ENCODE measurements around the gene LNP1. TPM values are rescaled to one million over a fixed set of nuclear protein-coding genes. Genes with fewer than 3 reads are reported as not detected.

The LNP1 gene
- total and polyA plus RNA-seq, 9 of the 15 experiments (the other 6 are each of a cell fraction or from before 2014, with no cell fraction given), result 1.9 to 5.2 (median 4.5) TPM

GRCh38 chr3:100396967-100397366 is 4.4 kb upstream of the LNP1 start:
- Histone ChIP-seq H3K27me3 (ENCODE audit: control insufficient read depth in 2 of 2, insufficient read depth in 2 of 2, low read length in 2 of 2) (no peaks in the 10 kb centered on the region), H3K4me1 (replicated peaks in 1 of 2; ENCODE audit: control insufficient read depth in 2 of 2, insufficient read depth in 2 of 2, low read length in 2 of 2) (peaks cover 0 to 3% of the 10 kb centered on the region in 2 experiments; a peak in 3 of 5 replicates), H3K9me1 (ENCODE audit: control insufficient read depth, insufficient read depth, low read length) (no peaks in the 10 kb centered on the region), H3K4me3 (no peak overlapping the region), H3K79me2 (ENCODE audit: control insufficient read depth, insufficient read depth, low read length) (peaks cover 96% of the 10 kb centered on the region), H3K4me2 (ENCODE audit: insufficient read depth, low read length) (no peak overlapping the region), H3K36me3 (ENCODE audit: control insufficient read depth, insufficient read depth, low read length) (peaks cover 40% of the 10 kb centered on the region), H3K9ac (ENCODE audit: insufficient read depth in 1 of 2, low read depth in 2 of 2, low read length in 2 of 2) (no peak overlapping the region; a peak in 1 of 4 replicates), H3K9me3 (replicated peaks; ENCODE audit: control insufficient read depth, insufficient read depth, low read depth, low read length) (no peaks in the 10 kb centered on the region), H4K20me1 (replicated peaks; ENCODE audit: control insufficient read depth, insufficient read depth, low read length) (peaks cover 2% of the 10 kb centered on the region; the same call in 1 of the 2 replicates), H2AFZ (ENCODE audit: low read depth, low read length) (no peak overlapping the region), H3K27ac (ENCODE audit: extremely low read depth, low read depth, low read length) (no peak overlapping the region)
- POLR2A ChIA-PET, result no interaction called here
- no TSS peak for BruUV-seq (replicated peaks)
- intact Hi-C loops (cut with micrococcal nuclease), result no loop called here
- 61% methylated on average over 2 of the region's 2 CpGs for WGBS (ENCODE audit: insufficient coverage, low coverage, missing lambda C conversion rate)
- no peak for TF ChIP-seq POLR2AphosphoS5 (IDR thresholded peaks at IDR 0.05; ENCODE audit: control insufficient read depth, insufficient read depth, low read depth, low read length)
- no peak for TF ChIP-seq YBX1 (IDR thresholded peaks at IDR 0.05)
- no peak for TF ChIP-seq NR2C1 (IDR thresholded peaks at IDR 0.05)
- no peak for TF ChIP-seq NR2C1 (tag; IDR thresholded peaks at IDR 0.05)
- peak; percentile 83 for TF ChIP-seq CEBPB (tag; IDR thresholded peaks at IDR 0.05)
- no peak for TF ChIP-seq DLX4 (CRISPR knock-in tag; IDR thresholded peaks at IDR 0.05)
- TF ChIP-seq CEBPG (CRISPR knock-in tag; IDR thresholded peaks at IDR 0.05), result no peak
- TF ChIP-seq CEBPG (tag; conservative IDR thresholded peaks at IDR 0.05 in 1 of 2, IDR thresholded peaks at IDR 0.05 in 1 of 2), result peak in 1 of 2 experiments; percentile 59; a peak in 1 of 4 replicates
- no peak for TF ChIP-seq HLTF (IDR thresholded peaks at IDR 0.05)
- DNase-seq (ENCODE audit: extremely low read depth in 1 of 4, low spot score in 3 of 4) (no peak), FAIRE-seq (peak; percentile 57), ATAC-seq (no peak)
- in situ Hi-C loops (cut with MboI), result no loop called here
- CTCF ChIA-PET (ENCODE audit: low intra/inter-chr PET ratio), result no interaction called here

Data from K562 (cell line).